OCI-M1 (cell line): Measurements from ENCODE around the gene SMC3.
A peak's percentile ranks its signal among the peaks of the same experiment; 100 is the strongest.
"Not testable (repeated sequence)": the region's sequence is repeated elsewhere in the genome, so short reads cannot be mapped to it uniquely, and the experiment has no call there.

Experiments used
- DNase-seq: peaks from one replicate; lab custom pipeline; 2025; lab: John Stamatoyannopoulos, UW

The SMC3 gene

DNA sequence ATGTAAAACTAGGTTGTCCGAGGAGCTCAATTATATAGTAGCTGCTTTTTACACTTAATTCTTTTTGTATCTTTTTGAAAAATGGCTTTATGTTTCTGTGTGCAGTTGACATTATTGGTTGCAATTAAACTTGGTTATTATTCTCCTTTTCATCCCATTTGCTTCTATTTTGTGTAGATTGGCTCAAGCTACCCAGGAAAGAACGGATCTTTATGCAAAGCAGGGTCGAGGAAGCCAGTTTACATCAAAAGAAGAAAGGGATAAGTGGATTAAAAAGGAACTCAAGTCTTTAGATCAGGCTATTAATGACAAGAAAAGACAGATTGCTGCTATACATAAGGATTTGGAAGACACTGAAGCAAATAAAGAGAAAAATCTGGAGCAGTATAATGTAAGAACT lies 16.5 kb downstream of the SMC3 start:
- DNase-seq = no peak

DNA sequence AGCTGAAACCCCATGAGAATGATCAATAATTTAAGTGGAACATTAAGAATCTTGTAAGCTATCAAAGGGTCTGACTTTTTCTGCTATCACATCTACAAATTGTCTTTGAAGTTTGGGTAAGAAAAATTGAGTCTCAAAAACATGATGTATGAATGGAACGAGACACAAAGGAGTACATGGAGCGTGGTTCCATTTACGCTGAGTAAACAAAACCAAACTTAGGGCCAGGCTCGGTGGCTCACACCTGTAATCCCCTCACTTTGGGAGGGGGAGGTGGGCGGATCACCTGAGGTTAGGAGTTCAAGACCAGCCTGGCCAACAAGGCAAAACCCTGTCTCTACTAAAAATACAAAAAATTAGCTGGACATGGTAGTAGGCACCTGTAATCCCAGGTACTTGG lies 24.3 kb downstream of the SMC3 start:
- no peak for DNase-seq

DNA sequence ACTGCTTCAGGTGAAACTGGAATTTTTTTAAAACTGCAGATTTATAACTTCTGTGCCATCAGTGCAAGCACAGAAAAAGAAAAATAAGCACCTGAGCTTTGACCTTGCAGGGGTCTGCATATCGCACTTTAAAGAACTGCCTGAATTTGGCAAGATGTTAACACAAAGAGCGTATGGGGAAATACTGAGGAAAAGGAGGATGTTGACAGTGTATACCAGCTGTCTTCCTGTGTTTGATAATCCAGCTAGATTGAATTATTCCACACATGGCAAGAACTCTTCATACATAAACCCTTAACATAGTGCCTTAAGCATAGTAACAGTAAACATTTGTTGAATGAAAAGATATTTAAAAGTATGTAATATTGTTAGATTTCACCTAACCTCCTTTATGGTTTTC lies 30.0 kb downstream of the SMC3 start:
- DNase-seq = no peak

DNA sequence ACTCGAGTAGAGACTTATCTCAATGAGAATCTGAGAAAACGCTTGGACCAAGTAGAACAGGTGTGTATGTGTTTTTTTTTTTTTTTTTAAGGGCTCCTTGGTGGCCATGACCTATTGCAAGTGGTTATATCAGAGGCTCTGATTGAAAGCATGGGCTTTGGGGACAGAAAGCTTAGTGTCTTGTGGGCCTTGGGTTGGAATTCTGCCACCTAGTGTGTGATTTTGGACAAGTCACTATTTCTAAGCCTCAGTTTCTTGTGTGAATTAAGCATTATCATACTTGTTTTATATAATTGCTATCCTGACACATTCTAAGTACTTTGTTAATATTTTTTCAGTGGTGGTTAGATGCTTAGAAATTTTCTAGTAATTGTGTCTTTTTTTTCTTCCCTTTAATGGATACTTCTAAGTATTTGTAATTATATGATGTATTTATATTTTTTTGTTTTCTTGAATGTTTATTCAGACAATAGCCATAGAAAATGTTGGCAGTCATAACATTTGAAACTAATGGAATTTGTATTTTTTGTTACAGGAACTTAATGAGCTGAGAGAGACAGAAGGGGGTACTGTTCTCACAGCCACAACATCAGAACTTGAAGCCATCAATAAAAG lies 33.1 kb downstream of the SMC3 start:
- DNase-seq = peak; percentile 83

DNA sequence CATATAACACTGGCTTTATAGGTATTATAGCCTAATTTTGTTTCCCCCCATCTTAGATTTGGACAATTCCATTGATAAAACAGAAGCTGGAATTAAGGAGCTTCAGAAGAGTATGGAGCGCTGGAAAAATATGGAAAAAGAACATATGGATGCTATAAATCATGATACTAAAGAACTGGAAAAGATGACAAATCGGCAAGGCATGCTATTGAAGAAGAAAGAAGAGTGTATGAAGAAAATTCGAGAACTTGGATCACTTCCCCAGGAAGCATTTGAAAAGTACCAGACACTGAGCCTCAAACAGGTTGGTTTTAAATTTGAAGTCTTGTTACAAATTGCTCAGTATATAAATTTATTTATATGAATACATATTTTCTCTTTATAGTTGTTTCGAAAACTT lies 34.1 kb downstream of the SMC3 start:
- DNase-seq = no peak

DNA sequence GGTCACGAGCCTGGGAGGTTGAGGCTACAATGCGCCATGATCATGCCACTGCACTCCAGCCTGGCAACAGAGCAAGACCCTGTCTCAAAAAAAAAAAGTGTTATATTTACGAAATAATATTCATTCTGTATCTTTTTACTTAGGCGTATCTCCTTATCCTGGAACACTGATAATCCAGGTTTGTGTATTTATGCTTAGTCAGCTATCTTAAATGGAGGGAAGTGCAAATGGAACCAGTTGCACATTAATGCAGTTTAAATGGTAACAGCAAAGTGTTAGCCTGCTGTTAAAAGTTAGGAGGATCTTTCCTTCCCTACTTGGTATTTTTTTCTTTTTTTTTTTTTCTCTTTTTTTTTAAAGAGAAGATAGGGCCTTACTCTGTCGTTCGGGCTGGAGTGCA lies 40.6 kb downstream of the SMC3 start:
- DNase-seq = no peak

DNA sequence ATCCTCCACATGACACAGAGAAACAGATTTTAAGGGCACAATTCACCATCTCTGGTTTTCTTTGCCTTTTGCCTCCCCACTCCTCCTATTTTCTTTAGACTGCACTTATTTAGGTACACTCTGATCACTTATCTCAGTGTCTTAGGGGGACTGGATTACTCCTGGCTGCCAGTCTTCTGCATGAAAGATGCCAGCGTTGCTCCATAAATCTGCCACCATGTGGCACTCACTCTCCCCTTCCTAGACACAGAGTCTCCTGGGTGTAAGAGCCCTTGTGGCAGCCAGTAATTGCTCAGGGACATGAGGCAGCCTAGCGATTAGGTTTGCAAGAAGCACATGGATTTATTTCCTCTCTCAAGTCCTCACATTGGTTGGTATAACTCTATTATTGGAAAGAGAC lies 42.1 kb downstream of the SMC3 start:
- DNase-seq = peak; percentile 45

DNA sequence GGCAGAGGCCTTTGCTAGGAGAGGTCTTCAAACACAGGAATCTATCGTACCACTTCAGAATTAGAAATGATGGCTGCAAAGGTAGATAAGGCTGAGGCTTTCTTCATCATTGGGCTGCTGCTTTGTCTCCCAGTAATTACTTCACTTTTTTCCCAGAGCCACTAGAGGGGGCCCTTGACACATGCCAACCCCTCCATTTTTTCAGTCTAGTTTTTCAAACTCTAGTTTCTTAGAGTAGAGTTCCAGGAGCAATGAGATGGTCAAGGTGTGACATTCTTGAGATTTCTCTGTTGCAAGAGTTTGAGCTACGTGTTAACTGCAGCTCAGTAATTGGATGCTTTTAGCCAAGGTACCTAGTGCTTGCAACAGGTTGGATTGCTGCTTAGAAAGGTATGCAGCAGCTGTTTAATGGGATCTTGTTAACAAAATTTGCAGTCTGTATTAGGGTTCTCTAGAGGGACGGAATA lies 42.8 kb downstream of the SMC3 start:
- DNase-seq = peak; percentile 86

DNA sequence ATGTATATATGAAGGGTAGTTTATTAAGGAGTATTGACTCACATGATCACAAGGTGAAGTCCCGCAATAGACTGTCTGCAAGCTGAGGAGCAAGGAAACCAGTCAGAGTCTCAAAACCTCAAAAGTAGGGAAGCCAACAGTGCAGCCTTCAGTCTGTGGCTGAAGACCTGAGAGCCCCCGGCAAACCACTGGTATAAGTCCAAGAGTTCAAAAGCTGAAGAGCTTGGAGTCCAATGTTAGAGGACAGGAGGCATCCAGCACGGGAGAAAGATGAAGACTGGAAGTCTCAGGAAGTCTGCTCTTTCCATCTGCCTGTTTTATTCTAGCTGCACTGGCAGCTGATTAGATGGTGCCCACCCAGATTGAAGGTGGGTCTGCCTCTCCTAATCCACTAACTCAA lies 43.3 kb downstream of the SMC3 start:
- peak; percentile 47 for DNase-seq

DNA sequence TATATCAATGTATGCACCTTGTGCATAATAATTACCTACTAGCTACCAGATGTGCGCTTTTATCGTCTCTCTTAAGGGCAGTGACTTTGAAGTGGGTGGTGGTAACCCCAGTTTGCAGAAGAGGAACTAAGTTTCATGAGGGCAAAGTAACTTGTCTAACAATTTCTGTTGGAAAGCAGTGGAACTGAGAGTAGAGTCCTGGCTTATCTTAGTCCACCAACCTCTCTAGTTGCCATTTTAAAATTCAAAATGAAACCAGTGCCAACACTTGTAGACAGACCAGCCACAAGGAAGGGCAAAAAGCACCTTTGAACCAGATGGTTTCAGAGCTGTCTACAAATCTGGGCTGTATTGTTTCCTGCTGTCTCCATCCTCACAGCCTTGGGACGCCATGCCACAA lies 44.6 kb downstream of the SMC3 start:
- peak; percentile 82 for DNase-seq

DNA sequence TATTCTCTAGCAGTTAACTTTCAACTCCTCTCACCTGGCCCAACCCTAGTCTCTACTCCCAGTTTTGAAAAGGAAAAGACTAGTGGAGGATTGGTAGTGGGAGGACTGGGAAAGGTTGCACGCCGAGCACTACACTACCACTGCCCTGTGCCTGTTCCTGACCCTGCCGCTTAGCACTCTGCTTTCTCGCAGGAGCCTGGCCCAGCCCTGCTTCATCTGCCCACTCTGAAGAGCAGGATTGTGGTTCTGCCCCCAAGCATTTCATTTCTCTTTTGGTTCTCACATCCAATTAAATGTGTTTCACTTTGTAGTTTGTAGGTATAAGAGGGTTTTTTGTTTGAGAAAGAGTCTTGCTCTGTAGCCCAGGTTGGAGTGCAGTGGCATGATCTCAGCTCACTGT lies 45.1 kb downstream of the SMC3 start:
- no peak for DNase-seq

DNA sequence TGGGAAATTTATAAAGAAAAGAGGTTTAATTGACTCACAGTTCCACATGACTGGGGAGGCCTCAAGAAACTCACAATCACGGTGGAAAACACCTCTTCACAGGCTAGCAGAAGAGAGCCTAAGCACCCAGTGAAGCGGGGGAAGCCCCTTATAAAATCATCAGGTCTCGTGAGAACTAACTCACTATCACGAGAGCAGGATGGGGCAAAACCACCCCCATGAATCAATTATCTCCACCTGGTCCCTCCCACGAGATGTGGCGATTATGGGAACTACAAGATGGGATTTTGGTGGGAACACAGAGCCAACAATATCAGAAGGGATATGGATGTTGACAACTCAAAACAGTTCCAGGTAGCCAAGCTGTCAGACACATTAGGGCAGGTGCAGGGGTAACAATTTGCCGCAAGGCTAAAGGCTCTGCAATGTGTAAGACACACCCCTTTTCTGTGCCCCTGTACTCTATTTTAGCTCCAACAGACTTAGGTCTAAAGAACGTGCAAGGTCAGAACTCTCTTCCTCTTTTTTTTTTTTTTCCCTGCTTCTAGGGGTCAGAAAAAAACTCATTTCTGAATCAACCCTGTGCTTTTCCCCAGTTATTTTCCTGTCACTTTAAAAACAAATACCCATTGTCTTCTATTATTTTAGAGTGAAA lies 46.0 kb downstream of the SMC3 start:
- peak; percentile 71 for DNase-seq

DNA sequence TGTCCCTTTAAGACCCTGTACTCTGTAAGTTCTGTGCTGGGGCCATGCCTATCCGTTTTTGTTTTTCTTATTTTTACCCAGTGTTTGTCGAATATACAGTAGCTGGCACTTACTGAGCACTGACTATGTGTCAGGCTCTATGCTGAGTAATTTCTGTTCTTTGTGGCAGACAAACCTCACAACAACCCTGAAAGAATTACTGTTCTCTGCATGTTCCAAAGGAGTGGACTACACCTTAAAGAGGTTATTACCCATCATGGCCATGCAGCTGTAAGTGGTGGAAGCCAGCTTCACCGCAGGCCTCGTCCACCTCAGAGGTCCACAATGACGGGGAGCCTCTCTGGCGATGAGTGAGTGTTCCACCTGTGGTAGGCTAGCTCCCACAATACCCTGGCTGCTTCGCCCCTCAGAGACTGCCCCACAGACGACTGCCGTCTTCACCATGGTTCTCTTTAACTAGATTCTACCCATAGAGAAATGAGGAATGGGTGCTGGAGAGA lies 46.6 kb downstream of the SMC3 start:
- DNase-seq = no peak

DNA sequence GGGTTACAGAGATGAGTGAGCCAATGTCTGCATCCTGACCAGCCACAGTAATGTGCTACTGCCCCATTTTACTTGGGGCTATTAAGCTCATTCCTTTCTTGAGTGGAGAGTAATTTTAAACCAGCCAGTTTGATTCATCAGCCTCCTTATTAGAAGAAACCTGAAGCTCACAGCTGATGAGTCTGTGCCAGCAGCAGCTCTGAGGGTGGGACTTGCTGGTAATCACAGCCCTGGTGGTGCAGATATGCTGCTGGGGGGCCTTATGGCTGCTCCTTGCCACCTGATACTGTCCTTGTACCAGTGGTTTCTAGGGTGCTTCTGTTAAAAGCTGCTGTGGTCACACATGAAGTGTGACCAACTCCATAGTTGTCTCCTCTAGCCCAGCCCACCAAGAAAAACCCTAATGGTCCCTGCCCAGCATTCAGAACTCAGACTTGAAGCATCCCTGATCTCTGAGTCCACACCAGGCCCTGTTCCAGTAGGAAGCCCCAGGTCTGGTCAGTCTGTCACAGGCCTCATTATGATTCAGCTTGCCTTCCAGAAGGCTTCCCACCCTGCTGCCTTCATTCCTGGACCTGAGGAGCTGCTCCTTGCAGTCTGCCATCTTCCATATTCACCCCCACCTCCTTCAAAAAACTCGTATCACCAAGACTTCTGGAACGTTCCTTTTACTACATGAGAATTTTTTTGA lies 47.7 kb downstream of the SMC3 start:
- DNase-seq = no peak

DNA sequence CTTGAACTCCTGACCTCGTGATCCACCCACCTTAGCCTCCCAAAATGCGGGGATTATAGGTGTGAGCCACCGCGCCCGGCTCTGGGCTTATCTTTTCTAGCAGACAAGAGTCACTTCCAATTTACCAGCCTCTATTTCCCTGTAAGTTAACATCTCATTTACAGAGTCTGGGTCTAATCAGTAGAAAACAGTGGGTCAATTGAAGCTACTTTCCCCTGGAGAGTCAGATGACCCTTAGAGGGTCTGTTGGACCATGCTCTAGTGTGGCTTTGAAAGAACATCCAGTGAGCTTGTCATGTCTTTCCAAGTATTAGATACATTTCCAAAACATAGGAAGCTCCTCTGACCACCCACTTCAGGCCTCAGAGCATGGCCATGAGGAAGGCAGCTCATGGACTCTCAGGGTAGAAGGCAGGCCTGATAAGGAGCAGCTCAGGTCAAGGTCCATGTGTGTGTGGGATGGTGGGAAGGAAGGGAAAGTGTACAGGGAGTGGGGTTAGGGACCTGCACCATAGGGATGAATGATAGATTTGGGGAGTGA lies 49.1 kb downstream of the SMC3 start:
- DNase-seq = peak; percentile 21

DNA sequence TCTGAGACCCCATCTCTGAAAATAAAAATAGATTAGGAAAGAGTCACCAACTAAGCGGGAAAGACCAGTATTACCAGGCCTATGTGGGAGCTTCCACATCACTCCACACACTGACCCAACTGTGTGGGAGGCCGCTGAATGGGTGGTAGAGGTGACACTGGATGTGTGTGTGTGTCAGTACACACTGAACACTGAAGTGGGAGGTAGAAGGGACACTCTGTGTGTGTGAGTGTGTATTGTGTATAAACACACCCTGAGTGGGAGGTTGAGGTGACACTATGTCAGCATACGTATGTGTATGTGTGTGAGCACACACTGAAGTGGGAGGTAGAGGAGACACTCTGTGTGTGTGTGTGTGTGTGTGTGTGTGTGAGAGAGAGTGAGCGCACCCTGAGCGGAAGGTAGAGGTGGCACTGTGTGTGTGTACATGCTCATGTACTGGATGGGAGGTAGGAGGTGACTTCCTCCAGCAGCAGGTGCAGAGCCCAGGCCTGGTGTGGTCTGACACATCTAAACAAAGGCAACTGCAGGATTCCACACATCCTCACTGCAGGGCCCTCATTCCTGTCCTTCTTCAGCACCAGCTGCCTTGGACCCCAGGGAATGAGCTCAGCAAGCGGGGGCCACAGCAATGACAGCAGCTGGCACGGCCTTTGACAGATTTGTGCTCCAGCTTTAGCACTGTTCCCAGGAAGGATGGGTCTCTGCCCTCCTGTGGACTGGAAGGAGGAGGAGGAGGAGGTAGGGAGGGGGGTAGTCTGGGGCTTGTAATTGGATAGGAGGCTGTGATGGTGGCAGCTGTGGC lies 50.1 kb downstream of the SMC3 start:
- no peak for DNase-seq

DNA sequence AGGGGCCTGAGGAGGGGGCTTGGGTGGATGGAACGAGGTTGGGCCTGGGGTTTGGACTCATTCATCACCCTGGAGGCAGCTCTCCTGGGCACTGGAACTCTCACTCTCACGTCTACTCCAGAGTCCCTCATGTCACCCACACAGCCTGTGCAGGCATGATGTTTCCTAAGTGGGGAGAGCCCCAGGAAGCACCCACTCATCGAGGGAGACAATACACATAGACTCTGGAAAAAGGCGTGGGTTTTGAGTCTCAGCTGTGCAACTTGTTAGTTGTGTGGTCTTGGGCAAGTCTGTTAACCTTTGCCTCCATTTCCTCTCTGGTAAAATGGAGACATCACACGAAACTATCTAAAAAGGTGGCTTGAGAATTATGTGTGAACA lies 50.7 kb downstream of the SMC3 start:
- no peak for DNase-seq

DNA sequence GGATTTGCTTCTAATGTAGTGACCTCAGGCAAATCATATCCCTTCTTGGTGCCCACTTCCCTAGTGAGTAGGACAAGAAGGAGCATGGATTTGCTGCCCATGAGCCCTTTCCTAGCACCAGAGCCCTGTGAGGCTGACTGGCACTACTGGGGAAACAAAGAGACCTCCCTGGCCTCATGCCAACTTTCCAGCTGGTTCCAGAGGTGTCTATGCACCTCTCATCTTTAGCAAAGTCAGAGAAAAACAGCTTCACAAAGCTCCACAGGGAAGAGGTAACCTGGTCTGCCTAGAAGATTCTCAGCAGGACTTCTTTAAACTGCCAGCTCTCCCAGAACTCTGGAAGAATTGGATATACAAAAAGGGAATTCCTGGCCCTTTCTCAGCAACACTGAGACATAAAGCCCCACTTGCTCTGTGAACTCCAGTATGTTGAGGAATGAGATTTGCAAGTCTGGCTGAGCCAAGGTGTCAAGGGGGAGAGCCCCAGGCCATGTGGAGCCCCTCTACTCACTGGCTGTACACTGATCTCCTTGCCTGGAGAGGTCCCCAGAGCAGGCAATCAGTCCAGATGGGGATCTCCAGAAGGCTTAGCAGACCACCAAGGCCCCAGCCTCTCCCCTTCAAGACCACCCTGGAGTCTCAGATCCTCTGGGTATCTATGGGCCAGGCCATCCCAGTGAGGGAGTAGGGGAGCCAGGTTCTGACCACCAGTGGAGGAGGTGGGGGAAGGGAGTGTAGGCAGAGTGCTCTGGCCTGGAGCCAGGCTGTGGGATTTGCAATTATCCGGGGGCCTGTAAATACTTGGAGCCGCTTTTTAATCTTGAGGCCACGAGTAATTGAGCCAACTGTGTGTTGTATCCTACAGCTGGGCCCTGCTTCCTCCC lies 52.3 kb downstream of the SMC3 start:
- DNase-seq = no peak

DNA sequence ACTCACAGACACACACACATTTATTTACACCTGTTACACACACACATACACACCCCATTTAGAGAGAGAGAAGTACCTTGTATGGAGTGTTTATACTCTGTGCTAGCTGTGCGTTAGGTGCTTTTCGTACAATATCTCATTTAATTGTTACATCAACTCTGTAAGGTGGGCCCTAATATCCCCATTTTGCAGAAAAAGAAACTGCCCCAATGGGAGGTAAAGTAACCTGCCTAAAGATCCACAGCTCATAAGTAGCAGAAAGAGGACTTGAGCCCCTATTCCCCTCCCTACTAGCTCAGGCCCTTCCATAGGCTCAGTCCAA lies 52.9 kb downstream of the SMC3 start:
- no peak for DNase-seq

DNA sequence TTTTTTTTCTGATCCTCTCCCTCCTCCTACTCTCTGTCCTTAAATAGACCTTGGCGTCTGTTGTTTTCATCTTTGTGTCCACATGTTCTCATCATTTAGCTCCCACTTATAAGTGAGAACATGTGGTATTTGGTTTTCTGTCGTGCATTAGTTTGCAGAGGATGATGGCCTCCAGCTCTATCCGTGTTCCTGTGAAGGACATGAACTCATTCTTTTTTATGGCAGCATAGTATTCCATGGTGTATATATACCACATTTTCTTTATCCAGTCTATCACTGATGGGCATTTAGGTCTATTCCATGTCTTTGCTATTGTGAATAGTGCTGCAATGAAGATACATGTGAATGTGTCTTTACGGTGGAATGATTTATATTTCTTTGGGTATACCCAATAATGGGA lies 55.8 kb downstream of the SMC3 start:
- DNase-seq = not testable (repeated sequence)

DNA sequence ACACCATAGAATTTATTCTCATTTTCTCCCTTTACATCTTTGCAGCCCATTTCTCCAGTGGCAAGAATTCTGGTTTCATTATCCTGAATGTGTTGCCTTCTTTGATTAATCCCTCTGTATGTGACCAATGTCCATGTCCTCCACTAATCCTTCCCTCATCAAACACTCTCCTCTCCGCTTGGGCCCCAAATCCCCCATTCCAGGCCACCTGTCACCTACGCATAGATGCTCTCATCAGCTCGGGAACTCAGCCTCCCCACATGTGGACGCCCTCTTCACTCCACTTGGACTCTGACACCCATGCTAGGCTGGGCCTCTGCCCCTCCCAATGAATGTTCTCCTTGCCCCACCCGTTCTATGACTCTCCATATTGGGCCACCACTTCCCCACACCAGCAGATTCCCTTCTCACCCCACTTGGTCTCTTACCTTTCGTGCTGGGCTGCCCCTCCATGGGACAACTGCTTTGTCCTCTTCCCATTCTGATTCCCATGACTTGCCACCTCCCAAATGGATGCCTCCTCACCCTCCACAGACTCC lies 57.9 kb downstream of the SMC3 start:
- DNase-seq = no peak
